ENCODE data around the gene ARHGEF11.

ARHGEF11 gene

GRCh38 chr1:156906206-156906906 is 139.2 kb downstream of the ARHGEF11 start:
- DNase-seq, result no peak

GRCh38 chr1:156905651-156906050 is 139.9 kb downstream of the ARHGEF11 start:
- DNase-seq, result no peak

DNA sequence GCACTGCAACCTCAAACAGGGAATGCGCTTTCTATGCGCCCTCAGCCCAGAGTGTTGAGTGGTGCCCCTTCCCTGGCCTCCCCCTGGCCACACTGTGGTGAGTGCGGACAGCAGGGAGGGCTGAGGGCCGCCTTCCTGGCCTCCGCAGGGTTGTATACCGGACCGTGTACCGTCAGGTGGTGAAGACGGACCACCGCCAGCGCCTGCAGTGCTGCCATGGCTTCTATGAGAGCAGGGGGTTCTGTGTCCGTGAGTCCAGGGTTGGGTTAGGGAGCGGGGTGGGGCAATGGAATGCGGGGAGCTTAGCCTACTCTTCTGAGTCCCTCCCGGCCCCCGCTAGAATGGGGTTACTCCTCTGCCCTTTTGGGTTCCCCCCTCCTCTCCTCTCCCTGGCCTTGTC is 140.4 kb downstream of the ARHGEF11 start:
- no peak for DNase-seq

DNA sequence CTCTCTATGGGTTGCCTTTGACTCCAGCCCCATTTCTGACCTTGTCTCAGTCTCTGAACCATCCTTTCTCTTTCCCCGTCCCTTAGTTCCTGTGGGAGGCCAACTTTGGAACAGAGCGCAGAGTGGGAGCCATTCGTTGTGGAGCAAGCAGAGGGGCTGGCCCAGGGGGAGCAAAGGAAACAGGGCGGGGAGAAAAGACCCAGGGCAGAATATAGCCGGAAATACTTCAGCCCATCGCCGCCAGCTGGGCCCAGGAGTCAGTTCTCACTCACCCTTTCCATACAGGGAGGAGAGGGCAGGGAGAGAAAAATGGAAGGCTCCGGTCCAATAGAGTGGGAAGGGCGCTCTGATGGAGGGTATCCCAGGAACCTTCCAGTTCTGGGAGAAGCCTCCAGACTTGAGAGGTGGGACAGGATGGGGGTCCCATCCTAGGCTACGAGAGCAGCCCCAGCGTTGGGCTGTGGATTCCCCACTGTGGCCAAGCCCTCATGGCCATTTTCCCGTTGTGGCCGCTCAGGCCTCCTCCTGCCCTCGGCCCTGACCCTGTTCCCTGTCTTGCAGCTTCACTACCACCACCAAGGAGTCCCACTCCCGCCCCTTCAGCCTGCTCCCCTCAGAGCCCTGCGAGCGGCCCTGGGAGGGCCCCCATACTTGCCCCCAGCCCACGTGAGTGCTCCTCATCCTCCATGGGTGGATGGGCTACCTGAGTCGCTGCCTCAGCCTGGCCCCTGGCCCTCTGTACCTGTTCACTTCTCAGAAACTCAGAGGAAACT is 141.2 kb downstream of the ARHGEF11 start:
- DNase-seq, result no peak

DNA sequence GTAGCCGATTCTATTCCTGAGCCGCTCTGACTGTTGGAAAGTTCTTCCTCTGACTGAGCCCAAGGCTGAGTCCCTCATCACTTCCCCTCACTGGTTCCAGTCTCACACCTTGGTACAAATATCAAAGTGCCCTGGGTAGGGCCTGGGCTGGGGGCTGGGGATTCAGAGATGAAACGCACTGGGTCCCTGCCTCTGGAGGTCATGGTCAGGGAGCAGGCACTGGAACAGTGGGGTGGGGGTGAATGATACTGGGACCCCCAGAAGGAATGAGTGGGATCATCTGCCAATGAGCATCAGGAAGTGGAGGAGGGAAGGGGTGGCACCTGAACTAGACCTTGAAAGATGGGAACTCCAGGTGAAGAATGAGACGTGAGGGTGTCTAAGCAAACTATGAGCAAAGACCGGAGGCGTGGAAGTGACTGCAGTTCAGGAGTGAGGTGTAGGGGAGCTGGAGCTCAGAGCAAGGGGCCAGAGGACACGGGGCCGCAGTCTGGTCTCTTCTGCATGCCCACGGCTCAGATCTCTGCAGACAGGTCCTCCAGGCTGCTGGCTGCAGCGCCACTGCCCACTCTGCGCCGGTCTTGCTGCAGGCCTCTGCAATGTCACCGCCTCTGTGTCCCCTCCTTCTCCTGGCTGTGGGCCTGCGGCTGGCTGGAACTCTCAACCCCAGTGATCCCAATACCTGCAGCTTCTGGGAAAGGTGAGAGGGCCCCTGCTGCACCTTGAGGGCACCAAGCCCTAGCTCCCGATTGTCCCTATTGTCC is 142.0 kb downstream of the ARHGEF11 start:
- no peak for DNase-seq

DNA sequence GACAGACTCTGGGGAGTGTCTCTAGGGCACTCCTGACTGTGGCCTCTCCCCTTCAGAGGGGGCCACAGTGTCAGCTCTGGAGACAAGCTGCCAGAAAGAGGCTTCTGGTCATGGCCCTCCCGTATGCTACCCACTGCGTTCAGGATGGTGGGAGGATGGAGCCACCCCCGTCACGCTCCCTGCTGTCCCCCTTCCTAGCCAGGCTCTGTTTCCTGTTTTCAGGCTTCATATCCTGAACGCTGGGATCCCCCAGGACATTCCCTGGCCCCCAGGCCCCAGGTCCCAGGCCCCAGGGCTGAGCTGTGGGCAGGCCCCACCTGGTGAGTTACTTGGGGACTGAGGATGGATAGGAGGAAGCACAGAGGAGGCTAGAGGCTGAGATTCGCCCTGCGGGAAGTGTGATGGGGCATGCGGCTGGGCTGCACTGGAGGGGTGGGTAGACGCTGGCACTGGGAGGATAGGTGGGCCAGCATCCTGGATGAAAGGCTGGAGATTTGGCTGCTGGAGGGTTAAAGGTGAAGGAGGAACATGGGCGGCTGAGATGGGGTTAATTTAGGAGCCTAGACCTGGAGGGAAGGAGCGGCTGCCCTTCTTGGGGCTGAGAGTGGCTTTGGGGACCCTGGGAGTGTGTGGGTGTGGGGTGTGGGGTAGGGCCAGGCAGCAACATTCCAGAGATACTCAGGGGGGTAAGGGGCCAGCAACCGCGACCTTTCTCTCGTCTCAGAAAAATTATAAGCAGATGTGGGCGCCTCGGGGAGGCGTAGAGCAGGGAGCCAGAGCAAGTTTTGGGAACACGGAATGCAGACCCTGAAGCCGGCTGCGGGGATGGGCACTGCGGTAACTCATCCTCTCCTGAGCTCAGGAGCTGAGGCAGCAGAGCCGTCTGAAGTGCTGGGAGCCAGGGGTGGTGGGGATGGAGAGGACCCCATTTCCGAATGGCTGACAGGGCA is 143.3 kb downstream of the ARHGEF11 start:
- no peak for DNase-seq

DNA sequence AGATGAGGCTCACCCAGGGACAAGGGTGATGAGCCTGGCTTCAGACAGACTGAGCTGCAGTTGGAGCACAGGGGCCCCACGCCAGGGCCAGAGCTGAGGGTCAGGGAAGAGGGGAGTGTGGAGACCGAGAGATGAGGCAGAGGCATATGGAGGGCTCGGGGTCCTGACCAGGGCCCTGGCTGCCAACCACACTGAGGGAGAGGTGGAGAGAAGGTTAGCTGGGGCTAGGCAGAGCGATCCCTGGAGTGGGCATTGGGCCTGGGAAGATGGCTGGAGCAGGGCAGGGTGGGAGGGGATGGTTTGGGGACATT is 144.0 kb downstream of the ARHGEF11 start:
- DNase-seq, result no peak

- no peak for DNase-seq
Observed at GRCh38 chr1:156900896-156901589, 144.5 kb downstream of the ARHGEF11 start.

DNA sequence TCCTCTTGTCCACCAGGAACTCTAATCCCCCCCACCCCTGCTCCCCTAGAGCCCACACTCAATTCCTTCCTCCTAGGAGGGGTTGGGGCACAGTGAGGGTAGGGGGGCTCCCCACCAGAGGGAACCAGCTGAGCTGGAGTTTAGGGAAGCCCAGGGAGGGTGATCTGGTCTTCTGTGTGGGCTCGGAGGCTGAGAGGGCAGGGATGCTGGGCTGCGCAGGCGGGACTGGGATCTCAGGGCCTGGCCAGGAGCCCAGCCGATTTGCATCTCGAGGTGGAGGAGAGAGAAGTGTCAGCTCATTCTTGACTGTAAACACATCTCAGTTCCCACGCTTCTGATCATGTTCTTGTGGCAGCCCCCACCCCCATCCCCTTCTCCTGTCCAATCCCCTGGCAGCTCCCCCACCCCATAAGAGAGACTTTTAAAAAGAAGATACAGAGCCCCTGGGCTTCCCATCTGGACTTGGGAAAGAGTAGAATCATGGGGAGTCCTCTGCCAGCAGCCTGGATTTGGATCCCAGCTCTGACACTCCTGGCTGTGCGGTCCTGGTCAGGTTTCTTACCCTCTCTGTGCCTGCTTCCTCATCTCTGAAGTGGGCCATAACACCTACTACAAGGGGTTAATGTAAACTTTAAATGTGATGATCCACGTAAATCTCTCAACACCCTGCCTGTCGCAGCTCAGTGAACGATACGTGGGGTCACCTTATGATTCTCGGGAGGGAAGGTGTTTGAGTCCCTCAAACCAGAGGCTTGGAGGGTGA is 145.4 kb downstream of the ARHGEF11 start:
- no peak for DNase-seq

DNA sequence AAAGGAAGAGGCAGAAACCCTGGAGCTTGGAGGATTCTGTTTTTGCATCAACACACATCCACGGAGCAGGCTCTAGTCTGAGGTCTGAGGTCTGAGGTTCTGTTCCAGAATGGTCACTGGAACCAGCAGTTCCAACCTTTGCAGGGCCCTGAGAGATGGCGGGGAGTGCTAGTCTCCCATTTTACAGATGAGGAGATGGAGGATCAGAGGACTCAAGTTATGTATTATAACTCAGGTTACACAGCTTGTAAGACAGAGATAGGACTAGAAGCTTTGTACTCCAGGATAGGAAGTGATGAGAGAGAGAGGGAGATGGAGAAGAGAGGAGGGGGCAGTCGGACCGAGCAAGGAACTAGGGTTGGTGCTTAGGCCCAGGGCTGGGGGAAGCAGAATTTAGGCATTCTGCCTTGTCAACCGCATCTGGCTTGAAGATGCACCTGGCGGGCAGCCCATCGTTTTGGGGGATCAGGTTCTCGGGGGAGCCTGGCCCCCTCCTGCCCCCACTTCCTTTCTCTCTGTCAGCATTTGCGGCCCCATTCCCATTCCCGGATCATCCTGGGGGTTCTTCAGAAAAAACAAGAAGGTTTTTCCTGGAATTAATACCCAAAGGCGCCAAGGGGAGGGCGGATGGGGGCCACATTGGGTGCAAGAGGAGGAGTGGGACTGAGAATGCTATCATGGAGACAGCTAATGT is 146.4 kb downstream of the ARHGEF11 start:
- DNase-seq, result no peak

GRCh38 chr1:156898161-156898566 is 147.4 kb downstream of the ARHGEF11 start:
- DNase-seq, result no peak

GRCh38 chr1:156897078-156897825 is 148.3 kb downstream of the ARHGEF11 start:
- no peak for DNase-seq

DNA sequence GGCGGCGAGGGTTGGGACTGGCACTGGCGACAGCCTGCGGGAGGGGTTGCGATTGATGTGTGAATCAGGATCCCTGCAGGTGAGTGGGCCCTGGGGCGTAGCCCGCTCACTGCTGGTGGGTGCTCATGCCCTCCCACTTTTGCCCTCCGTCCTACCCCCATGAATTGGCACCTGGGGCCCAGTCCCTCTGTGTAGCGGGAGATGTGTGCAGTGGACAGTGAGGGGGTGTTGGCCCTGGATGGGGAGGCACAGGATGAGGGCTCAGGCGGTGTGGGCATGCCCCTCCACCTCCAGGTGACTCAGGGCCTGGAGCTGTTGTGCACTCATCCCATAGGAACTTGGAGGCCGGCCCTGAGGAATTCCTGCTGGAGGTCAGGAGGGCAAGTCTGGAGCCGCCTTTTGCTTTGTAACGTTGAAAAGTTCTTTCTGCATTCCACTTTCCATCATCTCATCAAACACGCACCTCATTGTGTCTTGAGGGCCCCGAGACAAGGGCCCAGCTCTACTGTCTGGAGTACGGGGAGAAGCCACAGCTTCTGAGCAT is 149.0 kb downstream of the ARHGEF11 start:
- DNase-seq, result no peak

DNA sequence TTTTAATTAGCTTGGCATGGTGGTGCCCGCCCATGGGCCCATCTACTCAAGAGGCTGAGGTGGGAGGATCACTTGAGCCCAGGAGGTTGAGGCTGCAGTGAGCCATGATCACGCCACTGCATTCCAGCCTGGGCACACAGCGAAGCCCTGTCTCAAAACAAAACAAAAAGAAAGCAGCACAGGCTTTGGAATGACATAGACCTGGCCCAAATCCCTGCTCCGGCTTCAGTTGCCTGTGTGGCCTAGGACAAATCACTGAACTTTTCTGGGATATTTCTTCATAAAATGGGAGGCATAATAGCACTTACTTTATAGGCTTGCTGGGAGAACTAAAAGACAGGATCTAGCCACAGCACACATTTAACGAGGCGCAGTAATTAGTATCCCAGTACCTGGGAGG is 149.6 kb downstream of the ARHGEF11 start:
- DNase-seq, result no peak

GRCh38 chr1:156895455-156895812 is 150.1 kb downstream of the ARHGEF11 start:
- DNase-seq, result no peak

DNA sequence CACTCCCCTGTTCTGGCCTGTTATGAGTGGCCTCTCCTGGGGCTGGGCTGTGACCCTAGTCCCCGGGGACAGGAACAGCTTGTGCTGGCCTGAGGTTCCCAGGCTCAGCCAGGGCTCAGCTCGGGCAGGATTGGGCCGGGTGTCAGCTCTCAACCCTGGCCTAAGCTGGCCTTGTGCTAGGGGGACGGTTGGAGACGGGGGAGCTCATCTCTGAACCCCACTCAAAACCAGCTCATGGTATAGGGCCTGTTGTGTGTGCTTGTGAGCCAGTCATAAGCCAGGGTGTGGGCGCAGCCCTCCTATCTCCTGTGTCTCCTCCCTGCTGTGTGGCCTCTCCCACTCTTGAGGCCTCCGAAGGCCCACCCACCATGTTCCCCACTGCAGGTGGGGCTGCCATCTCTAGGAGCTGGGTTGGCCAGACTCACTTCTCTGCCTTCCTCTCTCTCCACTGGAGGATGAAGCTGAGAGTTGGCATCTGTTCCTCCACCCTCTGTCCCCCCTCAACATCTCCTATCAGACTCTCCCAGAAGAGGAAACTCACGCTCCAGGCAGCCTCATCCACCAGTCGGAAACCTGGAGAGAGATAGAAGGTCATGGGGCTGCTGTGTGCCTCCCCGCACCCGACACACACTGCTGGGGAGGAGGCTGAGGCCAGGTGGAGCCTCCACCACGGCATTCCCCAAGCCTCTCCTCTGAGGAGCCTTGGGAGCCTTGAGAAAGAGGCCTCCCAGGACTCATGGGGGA is 150.7 kb downstream of the ARHGEF11 start:
- DNase-seq, result no peak

GRCh38 chr1:156894001-156894400 is 151.5 kb downstream of the ARHGEF11 start:
- DNase-seq, result no peak

DNA sequence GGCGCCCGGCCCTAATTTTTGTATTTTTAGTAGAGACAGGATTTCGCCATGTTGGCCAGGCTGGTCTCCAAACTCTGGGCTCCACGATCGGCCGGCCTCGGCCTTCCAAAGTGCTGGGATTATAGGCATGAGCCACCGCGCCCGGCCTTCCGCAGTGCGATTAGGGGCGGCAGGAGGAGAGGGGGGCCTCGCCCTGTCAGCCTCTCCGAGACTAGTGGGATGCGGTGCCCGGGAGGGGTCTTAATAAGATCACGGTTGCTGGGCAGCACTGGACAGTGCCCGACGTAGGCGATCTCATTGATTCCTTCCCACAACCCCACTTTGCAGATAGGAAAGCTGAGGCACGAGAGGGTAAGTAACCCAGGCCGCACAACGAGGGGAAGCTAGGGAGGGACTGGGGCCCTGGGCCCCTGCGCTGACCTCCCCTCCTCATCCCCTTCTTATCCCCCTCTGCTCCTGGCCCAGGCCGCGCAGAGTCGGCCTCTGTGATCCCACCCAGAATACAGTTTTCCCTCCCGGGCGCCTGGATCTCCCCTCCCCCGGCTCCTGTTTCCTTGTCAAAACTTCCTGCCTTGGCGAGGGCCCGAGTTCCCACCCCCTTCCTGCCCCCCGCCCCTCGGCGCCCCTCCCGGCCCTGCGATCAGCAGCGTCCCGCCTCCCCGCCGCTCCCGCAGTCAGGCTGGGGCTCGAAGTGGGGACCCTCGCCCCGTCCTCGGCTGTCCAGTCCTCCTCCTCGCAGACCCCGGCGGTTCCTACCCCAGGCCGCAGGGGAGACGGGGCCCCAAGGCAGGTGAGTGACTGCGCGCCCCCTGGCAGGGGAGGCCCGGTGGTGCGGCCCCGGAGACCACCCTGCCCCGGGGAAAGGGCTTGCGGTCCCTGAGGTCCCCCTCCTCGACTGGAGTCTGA is 152.2 kb downstream of the ARHGEF11 start, which contains the start of gene PEAR1:
PEAR1 (plus strand) TSS at position 671 of the 906 bp plus-strand sequence. CDS start 10,209 bp downstream, outside the sequence.
- no peak for DNase-seq

All from activated CD4-positive, alpha-beta T cell treated with anti-CD3 and anti-CD28 coated beads for 48 hours (primary cell).